ENCODE results near the gene DRC7.

- TF ChIP-seq CTCF (IDR thresholded peaks at IDR 0.05; ENCODE audit: low read depth, low read length, poor library complexity, severe bottlenecking) (no peak), EZH2phosphoT487 (IDR thresholded peaks at IDR 0.05; ENCODE audit: borderline replicate concordance, low read length) (no peak)
These were observed 7.2 kb upstream of the DRC7 start for GRCh38 chr16:57687363-57687929.

All from DOHH2 (cell line).